NCI-H748 treated with DMSO at 0.1 percent for 48 hours (cell line): ENCODE measurements around the gene KLRB1.
"Not testable (repeated sequence)": the region's sequence is repeated elsewhere in the genome, so short reads cannot be mapped to it uniquely, and the experiment has no call there.

ENCODE experiments used
- DNase-seq: peaks from one replicate; lab custom pipeline; 2025; lab: John Stamatoyannopoulos, UW

The KLRB1 gene

GRCh38 chr12:9607716-9608115 is at the start of gene KLRB1:
Gene KLRB1, minus strand, starts transcription at chr12:9607916. Its CDS starts 77 bp downstream, at chr12:9607839.
- DNase-seq, result no peak

- no peak for DNase-seq
Observed at GRCh38 chr12:9651265-9651729, 43.6 kb upstream of the KLRB1 start.

- DNase-seq, result no peak
Observed at GRCh38 chr12:9650151-9650576, 42.4 kb upstream of the KLRB1 start.

GRCh38 chr12:9649532-9649940 is 41.8 kb upstream of the KLRB1 start:
- DNase-seq, result no peak

GRCh38 chr12:9648701-9649531 is 41.2 kb upstream of the KLRB1 start:
- no peak for DNase-seq

- peak; percentile 63 for DNase-seq
Observed at GRCh38 chr12:9647825-9648700, 40.3 kb upstream of the KLRB1 start.

GRCh38 chr12:9646794-9647781 is 39.4 kb upstream of the KLRB1 start:
- no peak for DNase-seq

GRCh38 chr12:9644985-9645551 is 37.4 kb upstream of the KLRB1 start:
- not testable (repeated sequence) for DNase-seq

- DNase-seq, result no peak
Observed at GRCh38 chr12:9643266-9643660, 35.5 kb upstream of the KLRB1 start.

GRCh38 chr12:9642606-9643265 is 35.0 kb upstream of the KLRB1 start:
- DNase-seq, result no peak

GRCh38 chr12:9640024-9640423 is 32.3 kb upstream of the KLRB1 start:
- no peak for DNase-seq

- no peak for DNase-seq
Observed at GRCh38 chr12:9636851-9637206, 29.1 kb upstream of the KLRB1 start.

GRCh38 chr12:9636150-9636850 is 28.6 kb upstream of the KLRB1 start:
- DNase-seq, result no peak

- no peak for DNase-seq
Observed at GRCh38 chr12:9634969-9635754, 27.4 kb upstream of the KLRB1 start.

GRCh38 chr12:9634177-9634803 is 26.6 kb upstream of the KLRB1 start:
- peak; percentile 17 for DNase-seq

GRCh38 chr12:9632766-9633165 is 25.1 kb upstream of the KLRB1 start:
- DNase-seq, result no peak

- DNase-seq, result no peak
Observed at GRCh38 chr12:9626821-9627220, 19.1 kb upstream of the KLRB1 start.

GRCh38 chr12:9626291-9626690 is 18.6 kb upstream of the KLRB1 start:
- no peak for DNase-seq

- no peak for DNase-seq
Observed at GRCh38 chr12:9625019-9625418, 17.3 kb upstream of the KLRB1 start.
